GM12878 (cell line): Measurements from ENCODE around the gene SMG6. TPM values are rescaled to one million over a fixed set of nuclear protein-coding genes. Genes with fewer than 3 reads are reported as not detected.

Experiments
- ATAC-seq: fragments of 200-7000 bp; cut with Tn5 transposase; 3 replicates; pipeline ENCODE4 v1.9.1; 2020; ENCODE audit warnings: mild to moderate bottlenecking, moderate library complexity
- BruUV-seq: library from RNA; stranded (reverse); fragments of 400-500 nt; replicated peaks from 2 replicates; lab custom pipeline; 2021; lab: Mats Ljungman, UMichigan
- CTCF ChIA-PET: fragments of 300-600 bp; sonication (Branson Sonifier 250); formaldehyde crosslinking; extraction: SDS; loops from one replicate; lab custom pipeline; 2021; ENCODE audit warnings: inconsistent platforms; lab: Yijun Ruan, JAX
- POLR2A ChIA-PET: fragments of 350-600 bp; formaldehyde crosslinking; extraction: SDS; loops from one replicate; lab custom pipeline; 2021; ENCODE audit warnings: inconsistent platforms; lab: Charles Lee
- RAD21 ChIA-PET: fragments of 300-600 bp; sonication (Branson Sonifier 250); formaldehyde crosslinking; loops from one replicate; lab custom pipeline; 2023; ENCODE audit warnings: antibody characterized with exemption; ENCODE audit not compliant: unreplicated experiment; lab: Charles Lee
- SMC1A ChIA-PET: fragments of 300-600 bp; sonication (Branson Sonifier 250); formaldehyde crosslinking; loops from one replicate; lab custom pipeline; 2023; ENCODE audit not compliant: unreplicated experiment, uncharacterized antibody; lab: Charles Lee
- DNase-seq: peaks from one replicate; pipeline ENCODE4 v3.0.0-alpha.2; 2011; ENCODE audit warnings: low read depth, low spot score
- FAIRE-seq: peaks from 3 replicates; lab custom pipeline; 2011; peaks lifted over from hg19 to GRCh38; lab: Jason Lieb, UNC
- H2AFZ ChIP-seq: 2 replicates; pipeline ENCODE4 v1.6.0; 2011; ENCODE audit warnings: low read depth, low read length, control low read depth; ENCODE audit not compliant: control insufficient read depth
- H3K27ac ChIP-seq: 2 replicates; pipeline ENCODE4 v1.5.1; 2011; ENCODE audit warnings: control low read depth; ENCODE audit not compliant: control insufficient read depth, insufficient read depth
- H3K27me3 ChIP-seq, 2 experiments: replicated peaks in 1 of 2; 2 replicates each; pipeline versions ENCODE4 v1.6.0 to v1.6.1; 2011; ENCODE audit warnings: low read length in 1 of 2; ENCODE audit not compliant: control insufficient read depth in 2 of 2, insufficient read depth in 2 of 2
- H3K36me3 ChIP-seq, 2 experiments: 2 replicates each; pipeline ENCODE4 v1.5.1; 2011; ENCODE audit warnings: low read length in 1 of 2; ENCODE audit not compliant: control insufficient read depth in 2 of 2, insufficient read depth in 2 of 2
- H3K4me1 ChIP-seq: 2 replicates; pipeline ENCODE4 v1.6.1; 2011; ENCODE audit warnings: mild to moderate bottlenecking, low read length, moderate library complexity, mixed read lengths; ENCODE audit not compliant: control insufficient read depth, insufficient read depth
- H3K4me2 ChIP-seq: 2 replicates; pipeline ENCODE4 v1.6.0; 2011; ENCODE audit warnings: control low read depth; ENCODE audit not compliant: control insufficient read depth, insufficient read depth
- H3K4me3 ChIP-seq: fragments of 200-600 bp; sonication (generic); 2 replicates; pipeline ENCODE4 v1.5.1; 2016
- H3K79me2 ChIP-seq: 2 replicates; pipeline ENCODE4 v1.6.0; 2011; ENCODE audit warnings: low read length; ENCODE audit not compliant: control insufficient read depth, insufficient read depth
- H3K9ac ChIP-seq: 2 replicates; pipeline ENCODE4 v1.8.0; 2011; ENCODE audit warnings: low read length, control low read depth, mixed read lengths; ENCODE audit not compliant: control insufficient read depth, insufficient read depth
- H3K9me3 ChIP-seq: replicated peaks from 3 replicates; pipeline ENCODE4 v1.5.1; 2011; ENCODE audit warnings: mild to moderate bottlenecking, low read length; ENCODE audit not compliant: control insufficient read depth, insufficient read depth
- H4K20me1 ChIP-seq: 2 replicates; pipeline ENCODE4 v1.6.0; 2011; ENCODE audit not compliant: control insufficient read depth, insufficient read depth
- BMI1 ChIP-seq: fragments of 450-650 bp; IDR thresholded peaks from 2 replicates; pipeline ENCODE4 v1.6.1; 2016; ENCODE audit warnings: mild to moderate bottlenecking, moderate library complexity, borderline replicate concordance
- CBFB ChIP-seq: IDR thresholded peaks from 2 replicates; pipeline ENCODE4 v1.6.1; 2016; ENCODE audit warnings: antibody characterized with exemption, low read depth
- CEBPB ChIP-seq, 2 experiments: fragments of 150-350 bp in 1 of 2; IDR thresholded peaks; 2 replicates each; pipeline ENCODE4 v1.6.1; 2012 to 2014; ENCODE audit warnings: low read depth in 2 of 2, low read length in 2 of 2, borderline replicate concordance in 1 of 2, inconsistent platforms in 1 of 2
- CREM ChIP-seq: IDR thresholded peaks from 2 replicates; pipeline ENCODE4 v1.6.1; 2014; ENCODE audit warnings: antibody characterized with exemption, low read depth
- CTCF ChIP-seq, 3 experiments: IDR thresholded peaks in 2 of 3; conservative IDR thresholded peaks in 1 of 3; 2 replicates each; pipeline ENCODE4 v1.5.1; 2011; ENCODE audit warnings: low read depth in 3 of 3, low read length in 3 of 3, mild to moderate bottlenecking in 3 of 3, control low read depth in 2 of 3, moderate library complexity in 2 of 3, inconsistent platforms in 1 of 3, mixed read lengths in 1 of 3; ENCODE audit not compliant: control insufficient read depth in 2 of 3, insufficient read depth in 1 of 3; ENCODE audit errors: extremely low read depth in 1 of 3
- E2F4 ChIP-seq: IDR thresholded peaks from 2 replicates; pipeline ENCODE4 v1.6.1; 2012; ENCODE audit warnings: low read depth, low read length, improper control_type of control experiment
- EGR1 ChIP-seq, 2 experiments: IDR thresholded peaks; 1 replicate in 1 of 2; 2 replicates in 1 of 2; pipeline ENCODE4 v1.6.1; 2011 to 2012; ENCODE audit warnings: low read depth in 2 of 2, low read length in 2 of 2, borderline replicate concordance in 1 of 2, mild to moderate bottlenecking in 1 of 2, moderate library complexity in 1 of 2
- EP300 ChIP-seq, 2 experiments: fragments of 150-350 bp in 1 of 2; IDR thresholded peaks; 2 replicates each; pipeline ENCODE4 v1.6.1; 2011 to 2012; ENCODE audit warnings: low read depth in 2 of 2, low read length in 2 of 2, borderline replicate concordance in 1 of 2, improper control_type of control experiment in 1 of 2, inconsistent platforms in 1 of 2; ENCODE audit not compliant: control insufficient read depth in 1 of 2
- ETV6 ChIP-seq, 2 experiments: fragments of 450-650 bp in 1 of 2; IDR thresholded peaks in 1 of 2; conservative IDR thresholded peaks in 1 of 2; 2 replicates each; pipeline ENCODE4 v1.6.1; 2014; ENCODE audit warnings: antibody characterized with exemption in 1 of 2, borderline replicate concordance in 1 of 2, low read depth in 1 of 2, mild to moderate bottlenecking in 1 of 2, moderate library complexity in 1 of 2
- HDAC6 ChIP-seq: fragments of 200-600 bp; sonication (generic); IDR thresholded peaks from one replicate; pipeline ENCODE4 v1.8.0; 2017; ENCODE audit warnings: antibody characterized with exemption; ENCODE audit not compliant: unreplicated experiment
- MAX ChIP-seq: IDR thresholded peaks from 2 replicates; pipeline ENCODE4 v1.6.1; 2012; ENCODE audit warnings: low read depth, low read length, improper control_type of control experiment
- NR2C2 ChIP-seq: IDR thresholded peaks from 2 replicates; pipeline ENCODE4 v1.6.1; 2011; ENCODE audit warnings: borderline replicate concordance, low read depth; ENCODE audit not compliant: control insufficient read depth, insufficient read length
- RB1 ChIP-seq: fragments of 450-650 bp; formaldehyde crosslinking; IDR thresholded peaks from 2 replicates; pipeline ENCODE4 v1.6.1; 2017; ENCODE audit warnings: mild to moderate bottlenecking, borderline replicate concordance
- RELA ChIP-seq: fragments of 450-650 bp; IDR thresholded peaks from 2 replicates; pipeline ENCODE4 v1.8.0; 2014; ENCODE audit warnings: borderline replicate concordance; ENCODE audit not compliant: partially characterized antibody
- RELB ChIP-seq: fragments of 450-650 bp; IDR thresholded peaks from 2 replicates; pipeline ENCODE4 v1.6.1; 2017; ENCODE audit warnings: low read depth, mild to moderate bottlenecking, moderate library complexity
- SMC3 ChIP-seq: IDR thresholded peaks from 2 replicates; pipeline ENCODE4 v1.6.1; 2011; ENCODE audit warnings: low read length, improper control_type of control experiment, borderline replicate concordance
- SRF ChIP-seq, 2 experiments: IDR thresholded peaks; 2 replicates each; pipeline ENCODE4 v1.6.1; 2011; ENCODE audit warnings: low read depth in 2 of 2, low read length in 2 of 2, mild to moderate bottlenecking in 1 of 2, moderate library complexity in 1 of 2
- WGBS: methylation state at CpG from one replicate; pipeline ENCODE4 v1.1.6; 2016; ENCODE audit warnings: low lambda C conversion rate; ENCODE audit not compliant: insufficient replicate concordance, insufficient coverage; ENCODE audit errors: missing lambda C conversion rate; 5-methylcytosine and 5-hydroxymethylcytosine counted together
- in situ Hi-C: fragments of 300-500 bp; cut with MboI; formaldehyde crosslinking; loops from 9 replicates; pipeline ENCODE4 v1.14.3; 2018; ENCODE audit warnings: mixed read lengths
- intact Hi-C: fragments of 100-400 bp; cut with micrococcal nuclease; formaldehyde crosslinking; loops from one replicate; pipeline ENCODE4 v1.14.2; 2022; ENCODE audit not compliant: unreplicated experiment
- polyA plus RNA-seq, 11 experiments: library from polyadenylated mRNA; depleted of rRNA in 4 of 11; unstranded in 6 of 11; stranded (reverse) in 5 of 11; fragments of >200 nt; fragmentation: Nextera tagmentation in 4 of 11; fragmentation: Illumina TruSeq in 1 of 11; extraction: Ambion mirVana in 4 of 11; extraction: Trizol in 1 of 11; gene quantifications; 1 replicate in 1 of 11; 2 replicates in 10 of 11; pipeline versions ENCODE4 v1.2.1 to v1.2.3, GENCODE V29; 2011 to 2016; ENCODE audit warnings: inconsistent platforms in 2 of 11, missing spikeins in 2 of 11, low read depth in 1 of 11
- total RNA-seq, 4 experiments: library from RNA; depleted of rRNA in 3 of 4; stranded (reverse); fragments of >200 nt in 3 of 4; fragmentation: Illumina TruSeq in 1 of 4; extraction: Trizol in 1 of 4; gene quantifications; 2 replicates each; pipeline versions ENCODE4 v1.2.1 to v1.2.3, GENCODE V29; 2013 to 2021

The SMG6 gene
- total and polyA plus RNA-seq, 10 of the 15 experiments (the other 5 are each of a cell fraction or from before 2014, with no cell fraction given), result 0.58 to 28.7 (median 15.7) TPM

- peak overlapping the region; percentile 53; the same call in 1 of the 2 replicates for H3K9ac ChIP-seq
- FAIRE-seq (no peak), DNase-seq (no peak), ATAC-seq (no peak)
- ChIA-PET POLR2A (interaction anchor here (0.6 to 6.7 kb wide), 9 partner anchors 36 to 226 kb away, joined by 3 to 61 read pairs (median 4); no protein-coding TSS in a partner anchor), CTCF (interaction anchor here (0.5 to 8.4 kb wide), 34 partner anchors 15 to 362 kb away, joined by 3 to 265 read pairs (median 6); no protein-coding TSS in a partner anchor), RAD21 (interaction anchor here (0.6 to 8.4 kb wide), 30 partner anchors 11 to 292 kb away, joined by 3 to 271 read pairs (median 7); partner anchors contain the start of genes SERPINF1 and TSR1), SMC1A (interaction anchor here (0.8 to 8.6 kb wide), 13 partner anchors 16 to 228 kb away, joined by 3 to 141 read pairs (median 4); no protein-coding TSS in a partner anchor)
- WGBS, result under 1% methylated on average over 16 of the region's 16 CpGs
- in situ Hi-C loops (loop anchor here (5.0 kb wide), 1 partner anchor 298 kb away; no protein-coding TSS in a partner anchor), intact Hi-C loops (loop anchor here (1.0 to 5.0 kb wide), 3 partner anchors 116 to 283 kb away; partner anchors contain the start of genes SGSM2 and TSR1)
- BruUV-seq, result no TSS peak
- H3K27ac ChIP-seq, result peak overlapping the region; percentile 80
- peaks cover 2% of the 10 kb centered on the region in 2 experiments; a peak in 3 of 4 replicates for H3K27me3 ChIP-seq
- peaks cover 15% of the 10 kb centered on the region for H3K4me1 ChIP-seq
- peaks cover 48% of the 10 kb centered on the region for H3K79me2 ChIP-seq
- H3K9me3 ChIP-seq, result no peaks in the 10 kb centered on the region; the same call in 2 of the 3 replicates
- peak overlapping the region; percentile 99 for H3K4me2 ChIP-seq
- no peaks in the 10 kb centered on the region for H4K20me1 ChIP-seq
- peak overlapping the region; percentile 77 for H3K4me3 ChIP-seq
- peaks cover 0 to 9% of the 10 kb centered on the region in 2 experiments; a peak in 2 of 4 replicates for H3K36me3 ChIP-seq
- H2AFZ ChIP-seq, result peak overlapping the region; percentile 56
- TF ChIP-seq E2F4, result no peak
- TF ChIP-seq ETV6 (conservative IDR thresholded peaks at IDR 0.05 in 1 of 2, IDR thresholded peaks at IDR 0.05 in 1 of 2; ENCODE audit: borderline replicate concordance in 1 of 2, low read depth in 1 of 2), result 0 out of 4 replicates have a peak, but pooled peaks of 1 of the 2 experiments have one; percentile 20
- TF ChIP-seq RB1, result no peak
- no peak for TF ChIP-seq MAX
- TF ChIP-seq RELA, result no peak
- TF ChIP-seq CREM, result no peak
- no peak for TF ChIP-seq EP300 (IDR thresholded peaks at IDR 0.05; ENCODE audit: borderline replicate concordance in 1 of 2, control insufficient read depth in 1 of 2, low read depth in 2 of 2, low read length in 2 of 2)
- TF ChIP-seq RELB, result no peak; the same call in 1 of the 2 replicates
- TF ChIP-seq BMI1, result no peak
- no peak for TF ChIP-seq CTCF (IDR thresholded peaks at IDR 0.05 in 2 of 3, conservative IDR thresholded peaks at IDR 0.05 in 1 of 3; ENCODE audit: control insufficient read depth in 2 of 3, extremely low read depth in 1 of 3, insufficient read depth in 1 of 3, low read depth in 3 of 3, low read length in 3 of 3)
- no peak for TF ChIP-seq NR2C2
- no peak for TF ChIP-seq SRF (IDR thresholded peaks at IDR 0.05; ENCODE audit: low read depth in 2 of 2, low read length in 2 of 2)
- no peak for TF ChIP-seq EGR1 (IDR thresholded peaks at IDR 0.05; ENCODE audit: borderline replicate concordance in 1 of 2, low read depth in 2 of 2, low read length in 2 of 2)
- TF ChIP-seq SMC3, result no peak
- TF ChIP-seq CBFB, result no peak
- TF ChIP-seq HDAC6, result no peak
- no peak for TF ChIP-seq CEBPB (IDR thresholded peaks at IDR 0.05; ENCODE audit: borderline replicate concordance in 1 of 2, low read depth in 2 of 2, low read length in 2 of 2)
These were observed 249.4 kb downstream of the SMG6 start for GRCh38 chr17:2054262-2054511.
